Mucosa of stomach (tissue), 1 donor: ENCODE measurements around the gene RAD18.

Experiments used
- H3K27me3 ChIP-seq: one replicate; pipeline ENCODE4 v1.7.0; 2013; ENCODE audit warnings: mild to moderate bottlenecking, low read length; ENCODE audit not compliant: control insufficient read depth, insufficient read depth
- H3K36me3 ChIP-seq: one replicate; pipeline ENCODE4 v1.7.0; 2013; ENCODE audit warnings: low read length; ENCODE audit not compliant: control insufficient read depth, insufficient read depth
- H3K4me1 ChIP-seq: one replicate; pipeline ENCODE4 v1.7.0; 2013; ENCODE audit warnings: mild to moderate bottlenecking, low read length; ENCODE audit not compliant: control insufficient read depth, insufficient read depth
- H3K4me3 ChIP-seq: one replicate; pipeline ENCODE4 v1.7.0; 2013; ENCODE audit warnings: low read length
- H3K9ac ChIP-seq: one replicate; pipeline ENCODE4 v1.7.0; 2013; ENCODE audit warnings: mild to moderate bottlenecking, low read length, moderate library complexity
- H3K9me3 ChIP-seq: one replicate; pipeline ENCODE4 v1.7.0; 2013; ENCODE audit warnings: mild to moderate bottlenecking, low read length, moderate library complexity; ENCODE audit not compliant: control insufficient read depth
- donor health status: Pancreatic carcinoma.

Gene RAD18, protein sequence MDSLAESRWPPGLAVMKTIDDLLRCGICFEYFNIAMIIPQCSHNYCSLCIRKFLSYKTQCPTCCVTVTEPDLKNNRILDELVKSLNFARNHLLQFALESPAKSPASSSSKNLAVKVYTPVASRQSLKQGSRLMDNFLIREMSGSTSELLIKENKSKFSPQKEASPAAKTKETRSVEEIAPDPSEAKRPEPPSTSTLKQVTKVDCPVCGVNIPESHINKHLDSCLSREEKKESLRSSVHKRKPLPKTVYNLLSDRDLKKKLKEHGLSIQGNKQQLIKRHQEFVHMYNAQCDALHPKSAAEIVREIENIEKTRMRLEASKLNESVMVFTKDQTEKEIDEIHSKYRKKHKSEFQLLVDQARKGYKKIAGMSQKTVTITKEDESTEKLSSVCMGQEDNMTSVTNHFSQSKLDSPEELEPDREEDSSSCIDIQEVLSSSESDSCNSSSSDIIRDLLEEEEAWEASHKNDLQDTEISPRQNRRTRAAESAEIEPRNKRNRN

DNA sequence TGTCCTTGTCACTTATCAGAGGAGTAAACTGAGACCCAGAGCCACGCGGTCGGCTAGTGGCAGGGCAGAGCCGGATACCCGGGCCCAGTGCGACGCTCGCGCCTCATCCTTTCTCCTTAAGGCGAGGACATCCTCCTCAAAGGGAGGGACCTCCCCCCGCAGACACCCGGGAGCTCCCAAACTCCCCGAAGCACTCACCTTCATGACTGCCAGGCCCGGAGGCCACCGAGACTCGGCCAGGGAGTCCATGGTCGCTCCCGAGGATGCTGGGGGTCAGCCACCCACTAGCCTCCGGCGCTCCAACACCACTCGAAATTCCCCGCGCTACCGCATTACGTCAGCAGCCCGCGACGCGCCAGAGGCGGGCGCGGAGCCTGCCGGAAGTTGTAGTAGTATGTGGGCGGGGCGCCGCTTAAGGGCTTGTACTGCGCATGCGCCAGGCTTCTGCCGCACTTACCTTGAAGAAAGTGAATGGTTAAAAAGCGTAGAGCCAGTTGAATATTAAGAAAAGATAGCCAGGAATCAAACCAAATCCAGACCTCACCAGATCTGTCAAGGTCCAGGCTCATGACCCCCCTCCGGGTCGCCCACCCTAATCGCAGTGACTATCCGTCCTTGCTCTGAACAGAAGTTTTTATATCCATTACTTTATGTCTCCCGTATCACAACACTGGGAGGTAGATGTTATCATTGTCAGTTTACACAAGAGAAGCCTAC lies at the start of gene RAD18:
Gene RAD18 (minus strand): TSS at position 336 of the 717 bp plus-strand sequence. CDS start 87 bp downstream, at position 249.
- H3K36me3 ChIP-seq: no peaks in the 10 kb centered on the region
- no peaks in the 10 kb centered on the region for H3K9me3 ChIP-seq
- H3K4me3 ChIP-seq: peak within 1 kb of the TSS; percentile 75
- no peaks in the 10 kb centered on the region for H3K27me3 ChIP-seq
- peaks cover 50% of the 10 kb centered on the region for H3K4me1 ChIP-seq
- H3K9ac ChIP-seq: peak within 1 kb of the TSS; percentile 68

DNA sequence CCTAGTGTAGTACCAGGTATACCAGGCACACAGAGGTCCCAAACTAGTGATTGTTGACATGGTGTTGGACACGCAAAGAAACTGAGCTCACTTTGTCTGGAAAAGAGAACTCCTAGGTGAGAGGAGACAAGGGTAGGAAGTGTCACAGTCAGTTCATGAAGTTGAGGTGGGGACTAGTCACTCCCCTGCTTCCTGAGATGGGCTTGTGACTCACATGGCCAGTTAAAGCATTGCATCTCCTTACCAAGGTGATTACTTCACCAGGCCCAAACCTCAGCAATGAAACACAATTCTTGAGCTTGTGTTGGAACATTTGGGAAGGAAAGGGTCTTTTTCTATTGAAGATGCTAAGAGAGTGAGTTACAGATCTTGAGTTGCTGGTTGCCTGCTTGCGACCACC lies 49.2 kb upstream of the RAD18 start:
- Histone ChIP-seq H3K4me3 (no peak overlapping the region), H3K27me3 (no peaks in the 10 kb centered on the region), H3K9ac (no peak overlapping the region), H3K4me1 (no peaks in the 10 kb centered on the region), H3K36me3 (no peaks in the 10 kb centered on the region), H3K9me3 (no peaks in the 10 kb centered on the region)

DNA sequence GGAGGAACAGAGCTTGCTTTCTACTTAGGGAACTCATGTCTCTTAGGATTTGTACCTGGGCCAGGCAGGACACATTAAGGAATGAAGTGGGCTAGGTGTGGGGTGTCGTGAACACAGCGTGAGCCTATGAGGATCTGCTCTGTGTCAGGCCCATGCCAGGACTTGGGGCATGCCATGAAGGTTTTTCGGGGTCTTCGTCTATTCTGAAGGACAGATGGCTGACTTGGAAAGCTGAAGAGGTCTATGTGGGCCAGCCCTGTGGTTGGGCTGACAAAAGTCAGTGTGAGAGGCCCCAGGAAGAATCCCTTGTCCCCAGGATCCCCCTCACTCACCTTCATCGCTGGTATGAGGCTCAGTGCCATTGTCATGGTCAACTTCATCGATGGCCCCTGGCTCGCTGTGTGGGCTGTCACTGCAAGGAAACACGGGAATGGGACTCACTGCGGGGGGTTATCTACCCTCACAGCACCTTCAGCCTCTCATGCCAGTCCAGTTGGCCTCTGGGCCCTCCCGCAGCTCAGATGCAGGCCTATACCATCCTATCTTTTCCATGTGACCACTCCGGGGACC lies 46.8 kb upstream of the RAD18 start:
- Histone ChIP-seq H3K4me1 (no peaks in the 10 kb centered on the region), H3K36me3 (no peaks in the 10 kb centered on the region), H3K9me3 (no peaks in the 10 kb centered on the region), H3K27me3 (no peaks in the 10 kb centered on the region), H3K9ac (no peak overlapping the region), H3K4me3 (no peak overlapping the region)

DNA sequence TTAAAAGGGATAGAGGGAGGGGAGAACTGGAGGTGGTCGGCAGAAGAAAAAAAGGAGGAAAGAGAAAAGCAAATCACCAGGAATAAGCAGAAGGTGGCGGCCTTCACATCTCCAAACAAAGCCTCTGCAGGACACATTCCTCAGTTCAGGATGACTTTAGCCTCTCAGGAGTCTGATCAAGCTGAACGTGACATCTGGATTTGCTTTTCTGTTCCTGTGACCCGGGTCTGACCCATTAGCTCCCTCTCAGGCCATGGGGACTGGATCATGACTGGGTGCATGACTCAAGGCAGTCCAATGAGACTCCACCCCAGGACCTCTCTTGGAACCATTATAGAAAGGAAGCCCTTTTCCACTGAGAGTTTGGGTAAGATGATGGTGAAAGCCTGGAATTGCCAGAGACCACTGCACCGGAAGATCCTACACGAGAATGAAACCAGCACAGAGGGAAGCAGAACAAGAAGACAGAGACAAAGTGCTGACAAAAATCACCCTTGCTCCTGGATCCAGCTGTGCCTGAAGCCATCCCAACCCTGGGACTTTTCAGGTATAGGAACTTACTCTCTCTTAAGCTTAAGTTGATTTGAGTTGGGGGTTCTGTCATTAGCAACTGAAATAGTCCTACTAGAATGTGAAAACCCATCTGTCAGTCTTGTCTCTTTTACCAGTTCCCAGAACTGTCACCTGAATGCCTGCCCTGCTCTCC lies 45.4 kb upstream of the RAD18 start:
- Histone ChIP-seq H3K4me3 (no peak overlapping the region), H3K36me3 (no peaks in the 10 kb centered on the region), H3K27me3 (no peaks in the 10 kb centered on the region), H3K9me3 (no peaks in the 10 kb centered on the region), H3K4me1 (no peaks in the 10 kb centered on the region), H3K9ac (no peak overlapping the region)

DNA sequence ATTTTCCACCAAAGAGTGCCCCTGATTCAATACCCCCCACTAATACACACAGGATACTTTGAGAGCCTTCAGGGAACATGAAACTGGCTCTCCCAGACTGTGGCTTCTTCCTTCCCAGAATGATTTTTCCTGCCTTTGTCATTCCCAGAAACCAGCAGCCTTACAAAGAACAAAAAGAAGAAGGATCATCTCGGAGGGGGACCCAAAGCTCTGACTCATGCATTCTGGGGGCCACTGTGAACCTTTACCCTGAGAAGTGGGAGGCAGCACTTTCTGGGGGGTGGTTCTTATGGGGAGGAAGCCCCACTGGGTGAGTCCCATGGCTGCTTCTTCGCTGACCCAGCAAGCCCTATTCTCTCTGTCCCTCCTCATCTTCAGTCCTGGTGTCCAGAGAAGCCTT lies 44.7 kb upstream of the RAD18 start:
- H3K9me3 ChIP-seq: no peaks in the 10 kb centered on the region
- no peaks in the 10 kb centered on the region for H3K27me3 ChIP-seq
- H3K36me3 ChIP-seq: no peaks in the 10 kb centered on the region
- H3K4me3 ChIP-seq: no peak overlapping the region
- H3K4me1 ChIP-seq: no peaks in the 10 kb centered on the region
- no peak overlapping the region for H3K9ac ChIP-seq

DNA sequence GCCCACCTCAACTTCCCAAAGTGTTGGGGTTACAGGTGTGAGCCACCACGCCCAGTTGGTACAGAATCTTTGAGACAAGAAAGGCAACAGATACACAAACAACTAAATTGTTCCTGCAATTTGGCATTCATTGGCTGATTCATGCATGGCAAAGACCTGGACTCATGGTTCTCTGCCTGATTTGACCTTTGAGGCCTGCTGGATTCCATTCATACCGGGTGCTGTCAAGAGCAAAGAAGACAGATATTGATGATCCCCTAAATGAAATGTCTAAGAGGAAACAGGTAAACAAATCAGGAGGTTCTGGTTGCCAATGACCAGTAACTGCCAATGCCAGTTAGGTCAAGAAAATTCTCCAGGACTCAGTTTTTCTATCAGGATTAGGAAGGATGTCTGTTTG lies 43.9 kb upstream of the RAD18 start:
- no peak overlapping the region for H3K9ac ChIP-seq
- no peaks in the 10 kb centered on the region for H3K27me3 ChIP-seq
- no peaks in the 10 kb centered on the region for H3K9me3 ChIP-seq
- H3K4me1 ChIP-seq: no peaks in the 10 kb centered on the region
- no peak overlapping the region for H3K4me3 ChIP-seq
- H3K36me3 ChIP-seq: no peaks in the 10 kb centered on the region

DNA sequence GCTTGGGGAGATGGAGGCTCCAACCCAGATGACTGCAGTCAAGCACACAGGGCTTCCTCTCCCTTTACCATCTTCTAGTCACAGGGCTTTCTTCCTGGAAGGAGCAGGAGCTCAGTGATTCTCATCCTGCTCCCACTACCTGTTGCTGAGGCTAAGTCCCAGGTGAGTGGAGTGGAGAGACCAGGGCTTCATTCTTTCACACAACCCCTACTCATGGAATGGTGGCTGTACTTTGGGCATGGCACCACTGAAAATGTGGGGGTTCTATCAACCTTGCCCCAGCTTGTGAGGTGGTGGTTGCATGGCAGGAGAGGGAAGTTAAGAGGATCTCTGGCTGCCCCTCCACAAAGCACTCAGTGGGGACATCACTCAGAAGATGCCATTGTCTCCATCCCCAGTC lies 36.8 kb upstream of the RAD18 start:
- Histone ChIP-seq H3K9me3 (no peaks in the 10 kb centered on the region), H3K4me1 (no peaks in the 10 kb centered on the region), H3K4me3 (no peak overlapping the region), H3K36me3 (no peaks in the 10 kb centered on the region), H3K9ac (no peak overlapping the region), H3K27me3 (no peaks in the 10 kb centered on the region)

DNA sequence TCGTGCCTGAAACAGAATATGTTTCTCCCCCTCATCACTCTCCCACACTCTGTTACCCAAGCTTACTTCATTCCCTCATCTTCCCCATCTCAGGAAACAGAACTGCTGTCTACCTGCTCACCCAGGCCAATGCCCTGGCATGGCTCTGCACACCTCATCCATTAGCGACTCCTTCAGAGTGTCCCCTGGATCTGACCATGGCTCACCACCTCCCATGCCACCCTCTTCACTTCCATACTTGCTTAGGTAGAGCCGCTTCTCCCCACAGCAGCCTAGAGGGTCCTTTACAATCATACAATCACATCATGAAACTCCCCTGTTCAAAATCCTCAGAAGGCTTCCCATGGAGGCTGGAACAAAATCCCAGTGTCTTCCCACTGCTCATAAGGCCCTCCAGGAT lies 33.9 kb upstream of the RAD18 start:
- H3K9ac ChIP-seq: no peak overlapping the region
- no peak overlapping the region for H3K4me3 ChIP-seq
- H3K27me3 ChIP-seq: no peaks in the 10 kb centered on the region
- no peaks in the 10 kb centered on the region for H3K4me1 ChIP-seq
- no peaks in the 10 kb centered on the region for H3K9me3 ChIP-seq
- no peaks in the 10 kb centered on the region for H3K36me3 ChIP-seq

DNA sequence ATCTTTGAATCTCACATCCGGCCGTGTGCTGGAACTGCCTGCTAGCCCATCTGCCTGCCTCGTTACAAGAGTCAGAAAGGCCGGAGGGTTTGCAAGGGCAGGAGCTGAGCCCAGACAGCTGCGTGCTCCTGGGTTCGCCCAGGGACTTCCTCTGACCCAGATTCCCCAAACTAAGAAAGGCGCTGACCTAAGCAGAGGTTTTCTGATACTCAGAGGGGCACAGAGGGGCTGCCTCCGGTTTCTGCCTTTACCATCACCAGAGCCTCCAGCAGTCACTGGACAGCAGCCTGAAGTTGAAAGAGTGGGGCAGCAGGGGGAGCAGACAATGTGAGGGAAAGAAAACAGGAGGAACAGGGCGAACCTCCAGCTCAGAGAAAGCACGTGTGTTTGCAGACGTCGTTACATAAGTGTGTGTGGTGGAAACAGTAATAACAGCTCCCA lies 33.4 kb upstream of the RAD18 start:
- no peaks in the 10 kb centered on the region for H3K4me1 ChIP-seq
- H3K27me3 ChIP-seq: no peaks in the 10 kb centered on the region
- H3K4me3 ChIP-seq: no peak overlapping the region
- no peak overlapping the region for H3K9ac ChIP-seq
- no peaks in the 10 kb centered on the region for H3K9me3 ChIP-seq
- H3K36me3 ChIP-seq: no peaks in the 10 kb centered on the region

DNA sequence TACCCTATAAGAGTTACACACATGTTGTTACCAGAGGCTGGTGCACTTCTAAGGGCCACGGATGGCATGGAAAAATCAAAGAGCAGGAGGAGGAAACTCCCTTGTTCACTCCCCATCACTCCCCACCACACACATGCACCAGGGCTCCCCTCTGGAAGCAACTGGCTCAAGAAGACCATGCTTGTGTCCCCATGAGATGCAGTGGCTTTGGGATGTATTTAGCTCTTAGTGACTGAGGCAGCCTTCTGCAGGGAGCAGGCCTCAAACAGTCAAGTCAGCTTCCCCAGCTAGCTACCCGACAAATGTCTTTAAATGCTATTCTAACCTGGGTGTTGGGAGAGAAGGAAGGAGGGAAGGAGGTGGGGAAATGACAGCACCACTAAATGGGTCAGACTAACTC lies 32.9 kb upstream of the RAD18 start:
- Histone ChIP-seq H3K4me3 (no peak overlapping the region), H3K27me3 (no peaks in the 10 kb centered on the region), H3K9me3 (no peaks in the 10 kb centered on the region), H3K9ac (no peak overlapping the region), H3K36me3 (no peaks in the 10 kb centered on the region), H3K4me1 (no peaks in the 10 kb centered on the region)

DNA sequence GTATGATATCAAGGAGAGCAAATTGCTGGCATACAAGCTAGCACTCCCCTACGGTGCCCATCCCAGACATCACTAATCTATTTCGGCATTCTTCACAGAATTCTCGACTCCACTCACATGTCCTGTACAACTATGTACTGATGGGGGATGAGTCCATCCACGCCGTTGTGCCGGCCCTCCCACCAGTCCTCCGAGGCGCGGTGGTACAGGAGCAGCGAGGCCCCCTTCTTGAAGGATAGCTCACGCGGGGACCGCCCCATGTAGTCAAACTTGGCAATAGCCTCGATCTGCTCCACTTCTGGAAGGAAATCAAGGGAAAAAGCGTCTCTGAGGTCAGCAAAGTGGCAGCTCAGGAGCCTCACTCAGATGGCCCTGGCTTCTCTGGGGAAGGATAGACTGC lies 31.0 kb upstream of the RAD18 start:
- Histone ChIP-seq H3K27me3 (no peaks in the 10 kb centered on the region), H3K36me3 (no peaks in the 10 kb centered on the region), H3K4me3 (no peak overlapping the region), H3K9me3 (no peaks in the 10 kb centered on the region), H3K9ac (no peak overlapping the region), H3K4me1 (no peaks in the 10 kb centered on the region)
